ENCODE data around the gene HS3ST3A1.

Gene HS3ST3A1

GRCh38 chr17:13576661-13577526, 24.8 kb downstream of the HS3ST3A1 start:
- H3K9me2 ChIP-seq (replicated peaks; ENCODE audit: control insufficient read depth, low read length), result no peaks in the 10 kb centered on the region
- H3K4me2 ChIP-seq (ENCODE audit: low read length), result no peak overlapping the region
- no peak overlapping the region for H3K27ac ChIP-seq (ENCODE audit: low read depth, low read length)
- no peak overlapping the region for H3K4me3 ChIP-seq (ENCODE audit: low read length)
- H3K27me3 ChIP-seq (ENCODE audit: control insufficient read depth, low read length), result no peaks in the 10 kb centered on the region
- TF ChIP-seq EZH2phosphoT487 (IDR thresholded peaks at IDR 0.05; ENCODE audit: borderline replicate concordance, low read length) (no peak), CTCF (IDR thresholded peaks at IDR 0.05; ENCODE audit: low read depth, low read length, poor library complexity, severe bottlenecking) (no peak)
- no peaks in the 10 kb centered on the region for H3K9me3 ChIP-seq (ENCODE audit: control insufficient read depth, insufficient read depth, low read length)
- no peaks in the 10 kb centered on the region for H3K79me2 ChIP-seq (ENCODE audit: control insufficient read depth, low read length)
- no peaks in the 10 kb centered on the region for H3K4me1 ChIP-seq (ENCODE audit: control insufficient read depth, low read length)
- H4K20me1 ChIP-seq (ENCODE audit: control insufficient read depth, insufficient read depth, low read depth, low read length), result no peaks in the 10 kb centered on the region
- H3K36me3 ChIP-seq (ENCODE audit: control insufficient read depth, low read length), result no peaks in the 10 kb centered on the region
- no peaks in the 10 kb centered on the region for H3F3A ChIP-seq (ENCODE audit: control insufficient read depth, insufficient read depth)

- Histone ChIP-seq H3K79me2 (ENCODE audit: control insufficient read depth, low read length) (no peaks in the 10 kb centered on the region), H3K4me3 (ENCODE audit: low read length) (no peak overlapping the region), H3K4me1 (ENCODE audit: control insufficient read depth, low read length) (no peaks in the 10 kb centered on the region), H4K20me1 (ENCODE audit: control insufficient read depth, insufficient read depth, low read depth, low read length) (no peaks in the 10 kb centered on the region), H3K9me3 (ENCODE audit: control insufficient read depth, insufficient read depth, low read length) (no peaks in the 10 kb centered on the region), H3K27me3 (ENCODE audit: control insufficient read depth, low read length) (no peaks in the 10 kb centered on the region), H3K36me3 (ENCODE audit: control insufficient read depth, low read length) (no peaks in the 10 kb centered on the region), H3K27ac (ENCODE audit: low read depth, low read length) (no peak overlapping the region), H3K4me2 (ENCODE audit: low read length) (no peak overlapping the region), H3K9me2 (replicated peaks; ENCODE audit: control insufficient read depth, low read length) (no peaks in the 10 kb centered on the region), H3F3A (ENCODE audit: control insufficient read depth, insufficient read depth) (no peaks in the 10 kb centered on the region)
- no peak for TF ChIP-seq CTCF (IDR thresholded peaks at IDR 0.05; ENCODE audit: low read depth, low read length, poor library complexity, severe bottlenecking)
- no peak for TF ChIP-seq EZH2phosphoT487 (IDR thresholded peaks at IDR 0.05; ENCODE audit: borderline replicate concordance, low read length)
Observed at GRCh38 chr17:13575922-13576419, 25.8 kb downstream of the HS3ST3A1 start.

GRCh38 chr17:13575466-13575865, 26.3 kb downstream of the HS3ST3A1 start:
- Histone ChIP-seq H3K4me1 (ENCODE audit: control insufficient read depth, low read length) (no peaks in the 10 kb centered on the region), H3K4me2 (ENCODE audit: low read length) (no peak overlapping the region), H3K27me3 (ENCODE audit: control insufficient read depth, low read length) (no peaks in the 10 kb centered on the region), H3K79me2 (ENCODE audit: control insufficient read depth, low read length) (no peaks in the 10 kb centered on the region), H4K20me1 (ENCODE audit: control insufficient read depth, insufficient read depth, low read depth, low read length) (no peaks in the 10 kb centered on the region), H3K36me3 (ENCODE audit: control insufficient read depth, low read length) (no peaks in the 10 kb centered on the region), H3F3A (ENCODE audit: control insufficient read depth, insufficient read depth) (no peaks in the 10 kb centered on the region), H3K4me3 (ENCODE audit: low read length) (no peak overlapping the region), H3K27ac (ENCODE audit: low read depth, low read length) (no peak overlapping the region), H3K9me2 (replicated peaks; ENCODE audit: control insufficient read depth, low read length) (no peaks in the 10 kb centered on the region), H3K9me3 (ENCODE audit: control insufficient read depth, insufficient read depth, low read length) (no peaks in the 10 kb centered on the region)
- no peak for TF ChIP-seq EZH2phosphoT487 (IDR thresholded peaks at IDR 0.05; ENCODE audit: borderline replicate concordance, low read length)
- TF ChIP-seq CTCF (IDR thresholded peaks at IDR 0.05; ENCODE audit: low read depth, low read length, poor library complexity, severe bottlenecking), result no peak

Measured in DOHH2 (cell line).